ENCODE results near the gene SNED1. TPM values are rescaled to one million over a fixed set of nuclear protein-coding genes. Genes with fewer than 3 reads are reported as not detected.
A peak's percentile ranks its signal among the peaks of the same experiment; 100 is the strongest.

SNED1 gene
- total RNA-seq, 4 donors from 2014 or later, result 18.5 to 87.1 (median 21.9) TPM

- Histone ChIP-seq H3K27ac (peak overlapping the region; percentile 79 to 91), H3K4me1 (peaks cover 6 to 32% of the 10 kb centered on the region in 2 donors), H3K4me3 (no peak overlapping the region), H3K9me3 (no peaks in the 10 kb centered on the region), H3K27me3 (no peaks in the 10 kb centered on the region), H3K36me3 (no peaks in the 10 kb centered on the region)
- TF ChIP-seq CTCF (IDR thresholded peaks at IDR 0.05) (no peak), POLR2A (IDR thresholded peaks at IDR 0.05) (no peak)
- intact Hi-C loops (cut with DNase I; ENCODE audit: low total_unique reads), result no loop called here
- DNase-seq, result peak in 1 of 2 donors; percentile 17
These were observed 33.6 kb upstream of the SNED1 start for GRCh38 chr2:240964704-240965295.

GRCh38 chr2:240965296-240965904 is 33.0 kb upstream of the SNED1 start:
- no peaks in the 10 kb centered on the region for H3K27me3 ChIP-seq
- peak in 1 of 2 donors; percentile 54 for DNase-seq
- H3K4me3 ChIP-seq, result no peak overlapping the region
- no peaks in the 10 kb centered on the region for H3K9me3 ChIP-seq
- intact Hi-C loops (cut with DNase I; ENCODE audit: low total_unique reads), result no loop called here
- no peaks in the 10 kb centered on the region for H3K36me3 ChIP-seq
- TF ChIP-seq POLR2A (IDR thresholded peaks at IDR 0.05) (no peak), CTCF (IDR thresholded peaks at IDR 0.05) (no peak)
- peaks cover 6 to 27% of the 10 kb centered on the region in 2 donors for H3K4me1 ChIP-seq
- peak overlapping the region; percentile 79 to 91 for H3K27ac ChIP-seq

DNA sequence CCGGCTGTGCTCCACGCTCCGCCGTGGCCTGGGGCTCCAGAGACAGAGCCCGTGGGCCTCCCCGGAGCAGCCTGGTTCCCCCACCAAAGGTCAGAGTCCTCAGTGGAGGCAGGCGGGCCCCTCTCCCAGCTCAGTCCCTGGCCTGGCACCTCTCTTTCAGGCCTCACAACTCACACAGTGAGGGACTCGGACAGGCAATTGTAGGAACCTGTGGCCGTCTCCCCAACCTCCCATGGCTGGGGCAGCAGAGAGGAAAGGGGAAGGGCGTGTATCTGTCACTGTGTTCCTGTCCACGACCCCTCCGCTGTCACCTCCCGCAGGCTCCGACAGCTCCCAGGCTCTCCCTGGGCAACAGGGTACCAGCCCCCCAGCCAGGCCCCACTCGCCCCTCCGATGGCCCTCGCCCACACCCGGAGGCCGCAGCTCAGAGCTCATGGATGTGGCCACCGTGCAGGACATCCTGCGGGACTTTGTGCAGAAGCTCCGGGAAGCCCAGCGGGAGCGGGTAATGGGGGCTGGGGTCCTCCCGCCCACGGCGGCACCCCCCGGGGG is 32.4 kb upstream of the SNED1 start:
- DNase-seq, result no peak
- intact Hi-C loops (cut with DNase I; ENCODE audit: low total_unique reads), result no loop called here
- no peaks in the 10 kb centered on the region for H3K36me3 ChIP-seq
- no peaks in the 10 kb centered on the region for H3K27me3 ChIP-seq
- no peaks in the 10 kb centered on the region for H3K9me3 ChIP-seq
- H3K4me3 ChIP-seq, result no peak overlapping the region
- no peak for TF ChIP-seq POLR2A (IDR thresholded peaks at IDR 0.05)
- no peak for TF ChIP-seq CTCF (IDR thresholded peaks at IDR 0.05)
- H3K4me1 ChIP-seq, result peaks cover 5 to 21% of the 10 kb centered on the region in 2 donors
- H3K27ac ChIP-seq, result peak overlapping the region; percentile 79 to 91

GRCh38 chr2:240966457-240966905 is 31.9 kb upstream of the SNED1 start:
- intact Hi-C loops (cut with DNase I; ENCODE audit: low total_unique reads), result no loop called here
- Histone ChIP-seq H3K27me3 (no peaks in the 10 kb centered on the region), H3K4me3 (no peak overlapping the region), H3K36me3 (no peaks in the 10 kb centered on the region), H3K27ac (no peak overlapping the region), H3K4me1 (peaks cover 0 to 19% of the 10 kb centered on the region in 2 donors), H3K9me3 (no peaks in the 10 kb centered on the region)
- no peak for TF ChIP-seq POLR2A (IDR thresholded peaks at IDR 0.05)
- DNase-seq, result peak in 1 of 2 donors; percentile 16

DNA sequence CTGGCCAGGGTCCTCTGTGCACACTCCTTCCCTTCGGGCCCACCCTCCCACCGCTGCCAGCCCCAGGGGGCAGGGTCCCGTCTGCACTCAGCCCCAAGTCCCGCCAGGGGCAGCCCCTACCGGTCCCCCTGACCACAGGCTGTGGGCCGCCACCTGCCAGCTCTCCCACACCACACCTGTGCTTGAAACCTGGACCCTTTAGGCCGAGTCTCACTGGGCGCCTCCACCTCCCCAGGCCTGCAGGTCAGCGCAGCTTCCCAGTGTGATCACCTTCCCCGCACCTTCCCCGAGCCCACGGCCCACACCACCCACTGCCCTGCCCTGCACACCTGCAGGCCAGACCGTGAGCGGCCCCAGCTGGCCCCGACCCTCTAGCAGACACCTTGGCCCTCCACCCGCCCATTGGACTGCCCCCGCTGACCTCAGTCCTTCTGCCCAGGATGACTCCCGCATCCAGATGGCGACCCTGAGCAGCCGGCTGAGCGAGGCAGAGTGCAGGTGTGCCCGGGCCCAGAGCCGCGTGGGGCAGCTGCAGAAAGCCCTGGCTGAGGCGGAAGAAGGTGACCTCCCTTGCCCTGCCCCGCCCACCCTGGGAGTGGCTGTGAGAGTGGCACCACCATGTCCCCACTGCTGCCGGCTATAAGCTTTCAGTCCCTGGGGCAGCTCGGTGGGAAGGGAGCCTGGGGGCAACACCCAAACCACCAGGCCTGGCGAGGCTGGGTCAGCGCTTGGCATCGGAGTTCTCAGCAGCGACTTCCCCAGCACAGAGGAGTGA is 31.3 kb upstream of the SNED1 start:
- TF ChIP-seq POLR2A (IDR thresholded peaks at IDR 0.05), result no peak
- TF ChIP-seq CTCF (IDR thresholded peaks at IDR 0.05), result no peak
- intact Hi-C loops (cut with DNase I; ENCODE audit: low total_unique reads), result no loop called here
- Histone ChIP-seq H3K36me3 (no peaks in the 10 kb centered on the region), H3K4me3 (no peak overlapping the region), H3K9me3 (no peaks in the 10 kb centered on the region), H3K4me1 (peaks cover 0 to 13% of the 10 kb centered on the region in 2 donors), H3K27ac (no peak overlapping the region), H3K27me3 (no peaks in the 10 kb centered on the region)
- DNase-seq, result peak in 1 of 2 donors; percentile 17
